ENCODE results near the gene GPHB5.

- TF ChIP-seq CTCF (conservative IDR thresholded peaks at IDR 0.05) (no peak), EZH2 (IDR thresholded peaks at IDR 0.05; ENCODE audit: low read depth) (no peak)
Measured at GRCh38 chr14:63300854-63301253, 17.9 kb downstream of the GPHB5 start.
